Hematopoietic multipotent progenitor cell treated with erythropoietin and hydrocortisone succinate and interleukin-3 and kit ligand, for 15 days (in vitro differentiated cells): ENCODE data around the gene SPTBN4.
A peak's percentile ranks its signal among the peaks of the same experiment; 100 is the strongest.
"Not testable (repeated sequence)": the region's sequence is repeated elsewhere in the genome, so short reads cannot be mapped to it uniquely, and the experiment has no call there.

Experiments
- DNase-seq: peaks from one replicate; pipeline ENCODE4 v3.0.0-alpha.2; 2015; ENCODE audit warnings: low spot score

Gene SPTBN4

DNA sequence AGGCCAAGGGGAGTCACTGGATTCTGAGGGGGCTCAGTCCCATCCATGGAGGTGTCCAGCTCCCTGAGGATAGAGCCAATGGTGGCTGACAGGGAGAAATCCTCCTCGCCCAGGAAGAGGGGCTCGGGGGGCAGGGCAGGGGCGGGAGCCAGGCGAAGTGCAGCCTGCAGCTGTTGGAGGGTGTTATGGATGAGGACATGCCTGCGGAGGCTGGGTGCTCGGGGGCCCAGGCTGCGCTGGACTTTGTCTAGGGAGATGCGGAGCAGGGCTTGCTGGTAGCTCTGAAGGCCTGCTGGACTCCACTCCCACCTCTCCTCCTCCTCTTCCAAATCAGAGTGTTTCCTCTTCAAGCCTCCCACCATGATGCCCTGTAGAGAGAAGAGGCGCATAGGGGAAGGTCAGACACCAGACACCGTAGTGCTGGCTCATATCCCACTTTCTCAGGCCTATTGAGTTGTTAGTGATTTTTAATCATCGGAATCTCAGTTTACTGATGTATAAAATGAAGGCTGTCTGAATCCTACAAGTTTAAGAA is 25.0 kb upstream of the SPTBN4 start:
- no peak for DNase-seq

GRCh38 chr19:40442328-40443130 is 24.3 kb upstream of the SPTBN4 start:
- no peak for DNase-seq

- peak; percentile 98 for DNase-seq
These were observed 23.4 kb upstream of the SPTBN4 start for GRCh38 chr19:40443131-40443999.

DNA sequence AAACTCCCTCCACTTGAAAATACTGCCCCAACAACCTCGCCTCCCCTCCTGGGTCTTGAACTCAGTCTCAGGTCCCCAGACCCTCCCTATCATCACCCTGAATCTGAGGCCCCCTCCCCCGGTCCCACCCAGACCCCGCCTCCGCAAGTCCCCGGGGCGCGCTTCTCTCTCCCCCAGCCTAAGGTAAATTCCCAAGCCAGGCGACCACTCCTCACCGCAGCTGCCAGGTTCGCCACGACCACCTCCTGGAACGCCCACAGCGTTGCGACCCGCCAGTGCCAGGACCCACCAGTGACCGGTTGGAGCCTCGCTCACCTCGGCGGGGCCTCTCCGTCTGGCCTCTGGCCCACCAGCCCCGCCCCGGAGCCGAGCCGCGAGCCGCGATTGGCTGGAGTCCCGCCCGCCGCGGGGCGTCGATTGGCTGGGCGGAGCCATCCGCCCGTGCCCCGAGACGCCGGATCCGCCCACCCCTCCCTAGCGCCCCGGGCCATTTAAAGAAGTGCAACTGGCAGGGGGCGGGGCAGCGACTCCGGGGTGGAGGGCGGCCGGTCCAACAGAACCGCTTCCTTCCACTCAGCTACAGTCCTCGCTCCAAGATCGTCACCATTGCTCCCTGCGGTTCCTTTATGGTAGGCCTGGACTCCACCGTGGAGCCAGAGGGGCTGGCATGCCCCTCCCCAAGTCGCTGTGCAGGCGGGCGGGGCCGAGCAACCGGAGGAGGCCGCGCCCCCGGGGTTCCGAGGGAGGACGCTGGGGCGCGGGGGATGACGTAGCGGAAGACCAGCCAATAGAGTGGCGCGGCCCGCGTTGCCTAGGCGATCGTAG is 22.6 kb upstream of the SPTBN4 start, which contains the start of gene SERTAD3:
TSS of gene SERTAD3 (minus strand) at position 336 of the 825 bp plus-strand sequence. CDS start 2,255 bp downstream, outside the sequence.
- DNase-seq = peak; percentile 97

- no peak for DNase-seq
These were observed 21.9 kb upstream of the SPTBN4 start for GRCh38 chr19:40444825-40445312.

DNA sequence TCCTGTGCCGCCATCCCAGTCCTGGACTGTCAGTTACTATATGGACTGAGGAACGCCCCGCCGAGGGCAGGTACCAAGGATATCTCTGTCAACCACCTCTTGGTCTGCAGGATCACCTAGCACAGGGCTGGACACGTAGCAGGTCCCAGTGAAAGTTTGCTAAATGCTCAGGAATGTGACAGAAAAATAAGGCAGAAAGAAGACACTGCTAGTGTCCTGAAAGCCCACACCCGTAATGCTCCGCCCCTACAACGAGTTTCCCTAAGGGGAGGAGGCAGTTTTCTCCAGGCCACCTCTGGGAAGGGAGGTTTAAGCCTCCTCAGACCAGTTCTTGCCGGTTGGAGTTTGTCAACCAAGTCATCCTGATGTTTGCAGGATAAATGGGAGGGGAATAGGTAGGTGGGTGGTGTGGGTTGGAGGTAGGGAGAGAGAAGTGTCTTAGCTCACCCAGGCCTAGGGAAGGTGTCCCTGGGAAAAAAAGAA is 21.0 kb upstream of the SPTBN4 start:
- peak; percentile 37 for DNase-seq

DNA sequence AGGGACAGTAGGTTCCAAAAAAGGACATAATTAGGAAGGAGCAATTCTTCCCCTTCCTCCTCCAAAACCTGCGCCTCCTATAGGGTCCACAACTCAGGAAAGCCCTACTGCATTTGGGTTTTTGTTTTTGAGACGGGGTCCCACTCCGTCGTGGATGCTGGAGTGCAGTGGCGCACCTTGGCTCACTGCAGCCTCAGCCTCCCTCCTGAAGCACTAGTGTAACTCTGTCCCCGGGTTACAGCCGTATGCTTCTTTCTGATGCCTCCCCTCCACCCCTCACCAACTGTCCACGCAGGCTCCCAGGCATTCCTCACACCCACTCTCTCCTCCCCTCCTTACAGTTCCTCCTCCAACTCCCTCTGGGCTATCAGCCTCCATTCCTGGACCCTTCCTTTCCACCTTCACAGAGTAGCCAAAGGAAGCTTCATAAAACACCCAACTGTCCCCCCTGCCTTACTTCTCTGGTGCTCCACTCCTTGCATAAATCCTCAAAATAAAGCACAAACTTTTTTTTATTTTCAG is 20.5 kb upstream of the SPTBN4 start:
- no peak for DNase-seq

DNA sequence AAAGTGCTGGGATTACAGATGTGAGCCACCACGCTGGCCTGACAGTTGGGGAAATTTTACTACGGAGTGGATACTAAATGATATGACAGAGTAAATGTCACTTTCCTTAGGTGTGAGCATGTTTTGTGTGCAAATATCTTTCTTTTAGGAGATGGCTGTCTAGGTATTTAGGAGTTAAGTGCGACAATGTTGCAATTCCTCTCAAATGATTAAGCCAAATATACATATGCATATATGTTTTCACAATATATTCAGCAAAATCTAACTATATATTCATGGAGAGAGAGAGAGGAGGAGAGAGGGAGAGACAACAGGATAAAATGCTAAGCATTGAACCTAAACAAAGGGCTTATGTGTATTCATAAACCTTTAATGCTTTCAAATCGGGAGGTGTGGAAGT is 17.3 kb upstream of the SPTBN4 start:
- DNase-seq = no peak

- DNase-seq = no peak
These were observed 16.1 kb upstream of the SPTBN4 start for GRCh38 chr19:40450664-40451063.

DNA sequence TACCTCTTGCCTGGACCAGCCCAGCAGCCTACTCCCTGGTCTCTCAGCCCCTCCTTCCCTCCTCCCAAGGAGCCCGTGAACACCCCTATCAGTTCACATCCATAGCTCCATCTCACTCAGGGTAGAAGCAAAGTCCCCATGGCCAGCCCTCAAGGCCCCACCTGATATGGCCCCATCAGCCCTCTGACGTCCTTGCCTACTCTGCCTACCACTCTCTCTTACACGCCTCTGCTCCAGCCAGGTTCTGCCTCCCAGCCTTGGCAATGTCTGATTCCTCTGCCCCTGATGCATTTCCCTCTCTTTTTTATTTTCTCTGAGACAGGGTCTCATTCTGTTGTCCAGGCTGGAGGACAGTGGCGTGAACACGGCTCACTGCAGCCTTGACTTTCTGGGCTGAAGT is 14.8 kb upstream of the SPTBN4 start:
- no peak for DNase-seq

DNA sequence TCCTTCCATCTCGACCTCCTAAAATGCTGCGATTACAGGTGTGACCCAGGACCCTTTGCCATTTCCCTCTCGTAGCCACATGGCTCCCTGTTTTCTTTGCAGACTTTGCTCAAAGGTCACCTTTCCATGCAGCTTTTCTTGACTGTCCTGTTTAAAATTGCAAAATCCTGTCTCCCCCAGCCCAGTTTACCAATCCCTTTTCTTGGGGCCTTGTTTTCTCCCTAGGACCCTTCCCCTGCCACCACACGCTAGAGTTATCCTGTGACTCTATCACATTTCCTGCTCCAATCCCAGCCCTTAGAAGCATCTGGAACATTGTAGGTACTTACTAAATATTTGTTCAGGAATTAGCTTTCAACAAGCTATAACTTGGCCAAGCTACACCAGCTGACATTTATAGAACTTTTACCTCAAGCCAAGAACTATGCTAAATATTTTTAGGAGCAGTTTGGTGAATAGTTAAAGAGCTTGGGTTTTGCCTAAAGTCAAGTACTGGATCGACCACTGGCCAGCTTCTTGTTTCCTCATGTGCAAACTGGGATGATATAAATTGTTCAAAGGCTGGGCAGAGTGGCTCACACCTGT is 13.6 kb upstream of the SPTBN4 start:
- DNase-seq = no peak

DNA sequence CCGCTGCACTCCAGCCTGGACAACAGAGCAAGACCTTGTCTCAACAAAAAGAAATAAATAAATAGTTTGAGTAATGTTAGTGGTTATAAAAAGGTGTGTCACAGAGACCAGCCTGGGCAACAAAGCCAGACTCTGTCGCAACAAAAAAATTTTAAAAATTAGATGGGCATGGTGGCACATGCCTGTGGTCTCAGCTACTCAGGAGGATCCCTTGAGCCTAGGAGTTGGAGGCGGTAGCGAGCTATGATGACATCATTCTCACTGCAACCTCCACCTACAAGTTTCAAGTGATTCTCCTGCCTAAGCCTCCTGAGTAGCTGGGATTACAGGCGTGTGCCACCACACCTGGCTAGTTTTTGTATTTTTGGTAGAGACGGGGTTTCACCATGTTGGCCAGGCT is 12.9 kb upstream of the SPTBN4 start:
- not testable (repeated sequence) for DNase-seq

- DNase-seq = no peak
These were observed 9.8 kb upstream of the SPTBN4 start for GRCh38 chr19:40457048-40457447.

DNA sequence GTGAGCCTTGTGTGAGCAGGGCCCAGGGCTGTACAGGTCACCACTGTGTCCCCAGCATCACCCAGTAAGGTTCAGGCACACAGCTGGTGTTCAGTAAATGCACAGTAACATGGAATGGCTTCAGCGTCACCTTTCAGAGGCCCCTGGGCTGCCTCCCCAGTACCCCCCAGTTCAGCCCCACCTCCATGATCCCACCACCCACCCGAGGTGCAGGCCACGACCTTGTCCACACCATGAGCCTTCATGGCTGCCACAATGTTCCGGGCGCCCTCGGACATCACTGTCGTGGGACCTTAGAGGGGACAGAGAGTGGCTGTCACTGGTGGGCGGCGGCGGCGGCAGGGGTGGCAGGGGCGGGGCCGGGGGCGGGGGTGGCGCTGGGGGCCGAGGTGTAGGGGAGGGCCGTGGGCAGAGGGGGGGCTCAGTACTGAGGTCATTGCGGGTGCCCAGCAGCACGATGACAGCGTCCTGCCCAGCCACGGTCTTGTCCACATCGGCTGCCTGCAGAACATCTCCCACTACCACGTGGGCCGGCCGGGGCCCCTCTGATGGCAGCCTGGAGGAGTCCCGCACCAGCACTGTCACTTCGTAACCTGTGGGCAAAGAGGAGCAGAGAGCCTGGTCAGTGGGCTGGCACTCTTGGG is 8.7 kb upstream of the SPTBN4 start:
- no peak for DNase-seq

DNA sequence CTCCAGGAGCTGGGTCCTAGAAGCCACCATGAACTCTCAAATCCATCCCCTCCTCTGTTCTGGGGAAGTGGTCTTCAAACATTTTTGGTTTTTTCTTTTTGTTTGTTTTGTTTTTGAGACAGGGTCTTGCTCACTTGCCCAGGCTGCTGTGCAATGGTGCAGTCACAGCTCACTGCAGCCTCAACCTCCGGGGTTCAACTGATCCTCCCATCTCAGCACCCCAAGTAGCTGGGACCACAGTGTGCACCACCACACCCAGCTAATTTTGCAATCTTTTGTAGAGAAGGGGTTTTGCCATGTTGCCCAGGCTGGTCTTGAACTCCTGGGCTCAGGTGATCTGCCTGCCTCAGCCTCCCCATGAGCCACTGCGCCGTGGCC is 8.2 kb upstream of the SPTBN4 start:
- DNase-seq = no peak

GRCh38 chr19:40460185-40460584 is 6.6 kb upstream of the SPTBN4 start:
- no peak for DNase-seq

GRCh38 chr19:40461669-40462221 is 5.1 kb upstream of the SPTBN4 start:
- no peak for DNase-seq

DNA sequence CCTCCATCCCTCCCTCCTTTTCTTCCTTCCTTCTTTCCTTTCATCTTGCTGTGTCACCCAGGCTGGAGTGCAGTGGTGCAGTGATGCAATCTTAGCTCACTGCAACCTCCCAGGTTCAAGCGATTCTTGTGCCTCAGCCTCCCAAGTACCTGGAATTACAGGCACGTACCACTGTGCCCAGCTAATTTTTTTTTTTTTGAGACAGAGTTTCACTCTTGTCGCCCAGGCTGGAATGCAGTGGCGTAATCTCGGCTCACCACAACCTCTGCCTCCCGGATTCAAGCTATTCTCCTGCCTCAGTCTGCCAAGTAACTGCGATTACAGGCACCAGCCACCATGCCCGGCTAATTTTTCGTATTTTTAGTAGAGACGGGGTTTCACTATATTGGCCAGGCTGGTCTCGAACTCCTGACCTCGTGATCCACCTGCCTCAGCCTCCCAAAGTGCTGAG is 3.2 kb upstream of the SPTBN4 start:
- DNase-seq = peak; percentile 71

DNA sequence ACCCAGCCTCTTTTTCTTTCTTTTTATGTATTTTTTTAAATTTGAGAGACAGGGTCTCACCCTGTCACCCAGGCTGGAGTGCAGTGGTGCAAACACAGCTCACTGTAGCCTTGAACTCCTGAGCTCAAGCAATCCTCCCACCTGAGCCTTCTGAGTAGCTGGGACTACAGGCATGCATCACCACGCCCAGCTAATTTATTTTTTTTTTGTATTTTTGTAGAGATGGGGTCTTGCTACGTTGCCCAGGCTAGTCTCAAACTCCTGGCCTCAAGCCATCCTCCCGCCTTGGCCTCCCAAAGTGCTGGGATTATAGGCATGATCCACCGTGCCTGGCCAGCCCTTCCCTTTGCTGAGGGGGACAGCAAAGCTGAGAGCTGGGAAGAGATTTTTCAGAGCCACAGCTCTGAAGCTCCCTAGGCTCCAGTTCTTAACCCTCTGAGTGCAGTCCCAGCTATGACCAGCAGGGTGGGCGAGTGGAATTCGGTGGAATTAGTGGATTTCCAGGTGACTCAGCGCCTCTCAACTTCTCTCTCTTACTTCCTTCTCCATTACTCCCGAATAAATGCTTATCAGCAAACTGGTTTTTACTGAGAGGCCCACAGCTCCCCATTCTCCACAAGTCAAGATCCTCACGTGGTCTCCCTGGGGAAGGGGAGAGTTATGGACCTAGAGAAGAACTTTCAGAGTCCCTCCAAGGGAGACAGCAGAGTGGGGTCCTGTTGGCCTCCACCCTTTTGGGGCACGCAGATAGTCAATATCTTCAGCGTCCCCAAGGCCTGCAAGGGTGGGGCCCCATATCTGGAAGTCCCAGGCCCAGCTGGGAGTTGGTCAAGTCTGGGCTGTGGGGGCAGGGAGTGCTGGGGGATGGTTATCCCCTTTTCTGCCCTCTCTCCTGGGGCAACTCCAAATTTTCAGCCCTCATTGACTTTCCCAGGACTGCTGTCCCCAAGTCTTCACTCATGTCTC is 2.5 kb upstream of the SPTBN4 start:
- DNase-seq = peak; percentile 94
